SK-N-SH treated with all-trans-retinoic acid at 6 μM for 48 hours (cell line): Measurements from ENCODE around the gene FBXO38.

Experiments used
- ATAC-seq: fragments of 200-7000 bp; cut with Tn5 transposase; 3 replicates; pipeline ENCODE4 v1.9.1; 2020; ENCODE audit warnings: mild to moderate bottlenecking, moderate library complexity
- ARNTL ChIP-seq: fragments of 450-650 bp; formaldehyde crosslinking; IDR thresholded peaks from 2 replicates; pipeline ENCODE4 v1.5.0; 2020; ENCODE audit warnings: low read depth, mild to moderate bottlenecking, moderate library complexity, borderline replicate concordance
- BACH2 ChIP-seq: fragments of 250-450 bp; sonication (Bioruptor Pico); IDR thresholded peaks from 2 replicates; pipeline ENCODE4 v1.9.0; 2021; ENCODE audit warnings: mild to moderate bottlenecking, borderline replicate concordance
- CSDC2 ChIP-seq: fragments of 250-450 bp; sonication (Bioruptor Pico); IDR thresholded peaks from 2 replicates; pipeline ENCODE4 v1.5.0; 2020; ENCODE audit warnings: mild to moderate bottlenecking, moderate library complexity
- ESRRG ChIP-seq: fragments of 250-450 bp; sonication (Bioruptor Pico); IDR thresholded peaks from 2 replicates; pipeline ENCODE4 v1.6.1; 2021; ENCODE audit warnings: mild to moderate bottlenecking
- GLIS3 ChIP-seq: fragments of 250-450 bp; sonication (Bioruptor Pico); IDR thresholded peaks from 2 replicates; pipeline ENCODE4 v1.5.0; 2020; ENCODE audit warnings: mild to moderate bottlenecking, moderate library complexity
- RARB ChIP-seq: fragments of 250-450 bp; sonication (Bioruptor Pico); IDR thresholded peaks from 2 replicates; pipeline ENCODE4 v1.8.0; 2021; ENCODE audit warnings: mild to moderate bottlenecking, moderate library complexity
- SNAI2 ChIP-seq: fragments of 250-450 bp; sonication (Bioruptor Pico); IDR thresholded peaks from 2 replicates; pipeline ENCODE4 v1.5.0; 2020; ENCODE audit warnings: mild to moderate bottlenecking, moderate library complexity
- TOX ChIP-seq: fragments of 250-450 bp; sonication (Bioruptor Pico); IDR thresholded peaks from 2 replicates; pipeline ENCODE4 v1.8.0; 2021; ENCODE audit warnings: mild to moderate bottlenecking, moderate library complexity, borderline replicate concordance
- ZC3H10 ChIP-seq: fragments of 250-450 bp; sonication (Bioruptor Pico); IDR thresholded peaks from 2 replicates; pipeline ENCODE4 v1.5.1; 2021; ENCODE audit warnings: mild to moderate bottlenecking, moderate library complexity
- ZFP30 ChIP-seq: fragments of 450-650 bp; formaldehyde crosslinking; IDR thresholded peaks from 2 replicates; pipeline ENCODE4 v1.5.0; 2022; ENCODE audit warnings: mild to moderate bottlenecking, moderate library complexity
- ZNF565 ChIP-seq: fragments of 450-650 bp; formaldehyde crosslinking; conservative IDR thresholded peaks from 2 replicates; pipeline ENCODE4 v1.5.0; 2020; ENCODE audit warnings: low read depth, mild to moderate bottlenecking, moderate library complexity
- ZNF70 ChIP-seq: fragments of 450-650 bp; formaldehyde crosslinking; IDR thresholded peaks from 2 replicates; pipeline ENCODE4 v1.5.0; 2020; ENCODE audit warnings: mild to moderate bottlenecking, moderate library complexity
- ZNF8 ChIP-seq: fragments of 450-650 bp; formaldehyde crosslinking; IDR thresholded peaks from 2 replicates; pipeline ENCODE4 v1.5.0; 2020; ENCODE audit warnings: mild to moderate bottlenecking, moderate library complexity
- TF ChIP-seq, protein P1 (sequence below): fragments of 250-450 bp; sonication (Bioruptor Pico); IDR thresholded peaks from 2 replicates; pipeline ENCODE4 v1.5.1; 2020; ENCODE audit warnings: low read depth, mild to moderate bottlenecking, moderate library complexity
- TF ChIP-seq, protein P2 (sequence below): fragments of 250-450 bp; sonication (Bioruptor Pico); IDR thresholded peaks from 2 replicates; pipeline ENCODE4 v1.8.0; 2021; ENCODE audit warnings: low read depth, mild to moderate bottlenecking, moderate library complexity, borderline replicate concordance
- TF ChIP-seq, protein P3 (sequence below): fragments of 250-450 bp; sonication (Bioruptor Pico); IDR thresholded peaks from 2 replicates; pipeline ENCODE4 v1.5.1; 2021; ENCODE audit warnings: mild to moderate bottlenecking, moderate library complexity

Gene FBXO38

DNA sequence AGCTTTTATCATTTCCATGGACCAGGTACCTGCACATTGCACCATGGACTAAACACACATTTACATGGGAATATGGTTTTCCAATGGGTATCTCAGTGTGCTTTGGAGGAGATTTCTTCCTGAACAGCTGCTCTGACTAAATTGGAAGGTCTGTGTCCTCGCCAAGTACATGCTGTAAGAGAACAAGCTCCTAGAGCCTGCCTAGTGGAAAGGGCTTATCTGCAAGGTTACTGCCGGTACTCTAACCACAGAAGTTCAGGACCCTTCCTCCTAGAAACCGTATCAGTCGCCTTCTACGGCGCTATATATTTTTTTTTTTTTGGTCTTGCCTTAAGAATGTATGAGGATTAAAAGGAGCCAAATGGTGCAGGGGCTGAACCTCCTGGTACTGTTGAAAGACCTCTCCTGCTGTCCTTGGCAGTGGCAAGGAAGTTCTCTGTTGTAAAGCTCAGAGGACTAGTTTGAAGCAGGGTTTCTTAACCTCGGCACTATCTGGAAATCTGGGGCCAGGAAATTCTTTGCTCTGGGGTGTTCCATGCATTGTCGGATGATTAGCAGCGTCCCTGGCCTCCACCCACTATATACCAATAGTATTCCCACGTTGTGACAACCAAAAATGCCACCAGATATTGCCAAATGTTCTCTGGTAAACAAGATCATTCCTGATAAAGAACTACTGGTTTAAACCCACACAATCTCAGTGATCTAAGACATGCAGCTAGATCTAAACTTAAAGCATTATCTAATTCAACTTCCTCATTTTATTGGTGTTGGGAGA is 107.4 kb downstream of the FBXO38 start:
- ATAC-seq = no peak
- TF ChIP-seq BACH2 (CRISPR knock-in tag) (no peak), CSDC2 (no peak)

DNA sequence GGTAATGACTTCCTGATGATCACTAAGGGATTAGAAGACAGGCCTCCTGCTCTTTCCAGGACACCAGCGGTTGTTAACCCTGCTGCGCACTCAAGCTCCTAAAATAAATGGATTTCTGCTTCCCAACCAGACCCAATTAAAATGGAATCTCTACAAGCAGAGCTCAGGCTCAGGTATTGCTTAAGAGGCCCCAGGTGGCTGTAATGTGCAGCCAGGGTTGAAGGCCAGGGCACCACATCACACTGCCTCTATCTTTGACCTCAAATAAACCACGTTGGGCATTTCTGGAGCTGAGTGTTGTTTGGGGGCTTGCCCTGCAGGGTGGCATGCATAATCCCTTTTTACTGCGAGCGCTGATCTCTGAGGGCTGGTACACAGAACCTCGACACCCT is 108.0 kb downstream of the FBXO38 start:
- TF ChIP-seq, protein P1, sequence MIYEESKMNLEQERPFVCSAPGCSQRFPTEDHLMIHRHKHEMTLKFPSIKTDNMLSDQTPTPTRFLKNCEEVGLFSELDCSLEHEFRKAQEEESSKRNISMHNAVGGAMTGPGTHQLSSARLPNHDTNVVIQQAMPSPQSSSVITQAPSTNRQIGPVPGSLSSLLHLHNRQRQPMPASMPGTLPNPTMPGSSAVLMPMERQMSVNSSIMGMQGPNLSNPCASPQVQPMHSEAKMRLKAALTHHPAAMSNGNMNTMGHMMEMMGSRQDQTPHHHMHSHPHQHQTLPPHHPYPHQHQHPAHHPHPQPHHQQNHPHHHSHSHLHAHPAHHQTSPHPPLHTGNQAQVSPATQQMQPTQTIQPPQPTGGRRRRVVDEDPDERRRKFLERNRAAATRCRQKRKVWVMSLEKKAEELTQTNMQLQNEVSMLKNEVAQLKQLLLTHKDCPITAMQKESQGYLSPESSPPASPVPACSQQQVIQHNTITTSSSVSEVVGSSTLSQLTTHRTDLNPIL (CRISPR knock-in tag) = no peak
- TF ChIP-seq GLIS3 (CRISPR knock-in tag) (no peak), ZNF565 (no peak), ZNF8 (no peak), TOX (no peak), ZNF70 (CRISPR knock-in tag) (no peak), ESRRG (no peak), ARNTL (CRISPR knock-in tag) (no peak), ZFP30 (no peak), RARB (CRISPR knock-in tag) (no peak), ZC3H10 (no peak)
- TF ChIP-seq, protein P2, sequence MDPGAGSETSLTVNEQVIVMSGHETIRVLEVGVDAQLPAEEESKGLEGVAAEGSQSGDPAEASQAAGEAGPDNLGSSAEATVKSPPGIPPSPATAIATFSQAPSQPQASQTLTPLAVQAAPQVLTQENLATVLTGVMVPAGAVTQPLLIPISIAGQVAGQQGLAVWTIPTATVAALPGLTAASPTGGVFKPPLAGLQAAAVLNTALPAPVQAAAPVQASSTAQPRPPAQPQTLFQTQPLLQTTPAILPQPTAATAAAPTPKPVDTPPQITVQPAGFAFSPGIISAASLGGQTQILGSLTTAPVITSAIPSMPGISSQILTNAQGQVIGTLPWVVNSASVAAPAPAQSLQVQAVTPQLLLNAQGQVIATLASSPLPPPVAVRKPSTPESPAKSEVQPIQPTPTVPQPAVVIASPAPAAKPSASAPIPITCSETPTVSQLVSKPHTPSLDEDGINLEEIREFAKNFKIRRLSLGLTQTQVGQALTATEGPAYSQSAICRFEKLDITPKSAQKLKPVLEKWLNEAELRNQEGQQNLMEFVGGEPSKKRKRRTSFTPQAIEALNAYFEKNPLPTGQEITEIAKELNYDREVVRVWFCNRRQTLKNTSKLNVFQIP (CRISPR knock-in tag) = no peak
- TF ChIP-seq, protein P3, sequence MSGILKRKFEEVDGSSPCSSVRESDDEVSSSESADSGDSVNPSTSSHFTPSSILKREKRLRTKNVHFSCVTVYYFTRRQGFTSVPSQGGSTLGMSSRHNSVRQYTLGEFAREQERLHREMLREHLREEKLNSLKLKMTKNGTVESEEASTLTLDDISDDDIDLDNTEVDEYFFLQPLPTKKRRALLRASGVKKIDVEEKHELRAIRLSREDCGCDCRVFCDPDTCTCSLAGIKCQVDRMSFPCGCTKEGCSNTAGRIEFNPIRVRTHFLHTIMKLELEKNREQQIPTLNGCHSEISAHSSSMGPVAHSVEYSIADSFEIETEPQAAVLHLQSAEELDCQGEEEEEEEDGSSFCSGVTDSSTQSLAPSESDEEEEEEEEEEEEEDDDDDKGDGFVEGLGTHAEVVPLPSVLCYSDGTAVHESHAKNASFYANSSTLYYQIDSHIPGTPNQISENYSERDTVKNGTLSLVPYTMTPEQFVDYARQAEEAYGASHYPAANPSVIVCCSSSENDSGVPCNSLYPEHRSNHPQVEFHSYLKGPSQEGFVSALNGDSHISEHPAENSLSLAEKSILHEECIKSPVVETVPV (CRISPR knock-in tag) = no peak
- ATAC-seq = no peak

DNA sequence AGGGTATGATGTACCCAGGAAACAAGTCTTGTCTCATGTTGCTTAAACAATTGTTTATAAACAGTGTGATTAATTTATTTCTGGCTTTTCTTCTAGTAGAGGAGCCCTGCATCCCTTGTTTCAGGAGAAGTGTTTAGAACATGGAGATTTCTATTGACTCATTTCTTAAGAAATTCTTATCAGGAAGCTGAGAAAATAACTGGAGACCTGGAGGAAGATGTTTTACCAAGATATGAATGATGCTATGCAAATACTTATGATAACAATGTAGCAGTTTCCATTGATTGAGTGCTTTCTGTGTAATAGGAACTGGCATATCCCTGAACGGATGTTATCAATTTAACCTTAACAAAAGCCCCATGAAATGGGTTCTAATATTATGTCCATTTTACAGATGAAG is 108.6 kb downstream of the FBXO38 start:
- no peak for ATAC-seq
- TF ChIP-seq SNAI2 (CRISPR knock-in tag) (no peak), ESRRG (no peak), ZC3H10 (no peak)
